Raji (cell line): ENCODE measurements around the gene CNOT6L.

Experiments
- POLR2A ChIP-seq: IDR thresholded peaks from 2 replicates; pipeline ENCODE4 v1.6.1; 2011; ENCODE audit warnings: low read depth, low read length, control low read depth; ENCODE audit not compliant: insufficient read depth

The CNOT6L gene

DNA sequence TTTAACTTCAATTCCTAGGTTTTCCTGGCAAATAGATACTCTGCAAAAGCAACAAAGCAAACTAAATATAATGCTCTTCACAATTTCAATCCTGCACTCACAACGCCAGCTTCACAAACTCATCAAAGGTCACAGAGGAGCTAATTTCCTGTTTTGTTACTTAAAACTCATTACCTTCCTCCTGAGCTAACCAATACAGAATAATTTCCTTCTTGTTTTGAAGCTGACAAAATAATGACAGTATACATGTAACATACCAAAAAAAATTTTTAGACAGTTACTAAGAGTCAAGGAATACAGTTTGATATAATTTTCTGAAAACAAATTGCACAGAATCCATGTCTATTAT lies 17.9 kb downstream of the CNOT6L start:
- TF ChIP-seq POLR2A, result no peak

DNA sequence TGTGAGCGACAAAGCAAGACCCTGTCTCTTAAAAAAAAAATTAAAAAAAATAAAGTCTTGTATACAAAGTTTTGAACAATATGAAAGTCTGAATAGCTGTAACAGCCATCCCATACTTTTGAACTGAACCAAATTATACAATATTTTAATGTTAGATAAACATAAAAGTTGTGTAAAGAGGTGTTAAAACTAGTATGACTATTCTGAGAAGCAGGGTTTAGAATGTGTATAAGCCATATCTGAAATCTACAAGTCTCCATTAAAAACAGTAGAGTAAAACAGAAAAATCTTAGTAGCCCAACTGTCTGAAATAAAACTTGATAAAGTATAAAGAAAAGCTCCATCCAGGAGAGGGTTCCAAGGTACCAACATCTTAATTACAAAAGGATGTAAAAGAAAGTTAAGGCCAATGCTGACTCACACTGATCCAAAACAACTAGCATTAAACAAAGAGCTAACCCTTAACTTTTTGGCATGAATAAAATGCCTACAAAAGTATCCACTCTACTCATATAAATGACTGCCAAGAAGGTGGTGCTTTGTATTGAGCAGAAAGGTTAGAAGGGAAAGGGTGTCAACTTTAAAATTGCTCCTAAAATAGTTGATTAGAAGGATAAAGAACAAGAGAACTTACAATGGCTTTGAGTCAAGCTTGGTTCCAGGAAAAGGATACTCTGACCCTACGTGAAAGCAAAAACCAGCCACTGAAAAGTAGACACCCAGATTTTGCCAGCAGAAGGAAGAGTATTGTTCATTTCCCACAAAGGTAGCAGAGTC lies 18.5 kb downstream of the CNOT6L start:
- TF ChIP-seq POLR2A, result no peak

DNA sequence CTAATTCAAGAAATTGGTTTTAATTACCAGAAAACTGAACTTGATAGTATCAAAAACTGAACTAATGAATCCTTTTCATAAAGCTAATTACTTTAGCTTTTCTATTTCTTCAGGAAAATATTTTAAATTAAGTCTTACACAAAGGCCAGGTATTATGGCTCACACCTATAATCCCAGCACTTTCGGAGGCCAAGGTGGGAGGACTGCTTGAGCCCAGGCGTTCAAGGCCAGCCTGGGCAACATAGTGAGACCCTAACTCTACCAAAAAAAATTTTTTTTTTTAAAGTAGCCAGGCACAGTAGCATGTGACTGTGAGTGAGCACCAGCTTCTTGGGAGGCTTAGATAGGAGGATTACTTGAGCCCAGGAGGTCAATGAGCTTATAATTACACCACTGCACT lies 19.1 kb downstream of the CNOT6L start:
- TF ChIP-seq POLR2A, result no peak

DNA sequence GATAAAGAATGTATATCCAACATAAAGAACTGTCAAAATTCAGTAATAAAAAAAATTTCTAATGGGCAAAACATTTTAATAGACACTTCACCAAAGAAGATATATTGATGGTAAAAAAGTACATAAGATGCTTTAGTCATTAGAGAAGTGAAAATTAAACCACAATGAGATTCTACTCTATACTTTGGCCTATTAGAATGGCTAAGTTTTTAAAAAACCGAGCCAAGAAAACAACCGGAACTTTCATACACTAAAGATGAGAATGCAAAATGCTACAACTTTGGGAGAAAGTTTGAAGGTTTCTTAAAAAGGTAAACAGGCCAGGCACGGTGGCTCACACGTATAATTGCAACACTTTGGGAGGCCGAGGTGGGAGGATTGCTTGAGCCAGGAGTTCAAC lies 20.8 kb downstream of the CNOT6L start:
- no peak for TF ChIP-seq POLR2A

DNA sequence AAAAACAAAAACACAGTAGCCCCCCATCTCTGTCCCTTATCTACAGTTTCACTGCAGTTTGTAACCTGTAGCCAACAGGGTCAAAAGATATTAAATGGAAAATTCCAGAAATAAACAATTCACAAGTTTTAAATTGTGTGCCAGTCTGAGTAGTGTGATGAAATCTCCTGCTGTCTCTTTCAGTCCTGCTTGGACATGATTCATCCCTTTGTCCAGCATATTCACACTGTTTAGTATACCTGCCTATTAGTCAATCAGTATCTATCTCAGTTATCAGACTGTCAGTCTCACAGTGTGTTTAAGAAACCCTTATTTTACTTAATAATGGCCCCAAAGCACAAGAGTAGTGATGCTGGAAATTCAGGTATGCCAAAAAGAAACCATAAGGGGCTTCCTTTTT lies 21.9 kb downstream of the CNOT6L start:
- TF ChIP-seq POLR2A, result no peak

DNA sequence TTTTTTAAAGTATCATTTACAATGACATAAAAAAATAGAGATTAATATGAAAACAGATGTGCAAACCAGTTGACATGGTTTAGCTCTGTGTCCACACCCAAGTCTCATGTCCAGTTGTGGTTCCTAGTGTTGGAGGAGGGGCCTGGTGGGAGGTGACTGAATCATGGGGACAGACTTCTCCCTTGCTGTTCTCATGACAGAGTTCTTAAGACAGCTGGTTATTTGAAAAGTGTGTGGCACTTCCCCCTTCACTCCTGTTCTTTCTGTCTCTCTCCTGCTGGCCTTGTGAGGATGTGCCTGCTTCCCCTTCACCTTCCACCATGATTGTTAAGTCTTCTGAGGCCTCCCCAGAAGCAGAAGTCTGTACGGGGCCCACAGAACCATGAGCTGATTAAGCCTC lies 23.8 kb downstream of the CNOT6L start:
- TF ChIP-seq POLR2A, result no peak

DNA sequence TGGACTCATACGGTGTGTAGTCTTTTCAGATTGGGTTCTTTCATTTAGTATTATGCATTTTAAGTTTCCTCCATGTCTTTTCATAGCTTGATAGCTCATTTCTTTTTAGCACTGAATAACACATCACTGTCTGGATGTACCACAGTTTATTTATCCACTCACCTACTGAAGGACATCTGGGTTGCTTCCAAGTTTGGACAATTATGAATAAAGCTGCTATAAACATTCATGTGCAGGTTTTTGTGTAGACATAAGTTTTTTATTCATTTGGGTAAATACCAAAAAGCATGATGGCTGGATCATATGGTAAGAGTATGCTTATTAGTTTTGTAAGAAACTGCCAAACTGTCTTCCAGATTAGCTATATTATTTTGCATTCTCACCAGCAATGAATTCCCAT lies 29.0 kb downstream of the CNOT6L start:
- no peak for TF ChIP-seq POLR2A

DNA sequence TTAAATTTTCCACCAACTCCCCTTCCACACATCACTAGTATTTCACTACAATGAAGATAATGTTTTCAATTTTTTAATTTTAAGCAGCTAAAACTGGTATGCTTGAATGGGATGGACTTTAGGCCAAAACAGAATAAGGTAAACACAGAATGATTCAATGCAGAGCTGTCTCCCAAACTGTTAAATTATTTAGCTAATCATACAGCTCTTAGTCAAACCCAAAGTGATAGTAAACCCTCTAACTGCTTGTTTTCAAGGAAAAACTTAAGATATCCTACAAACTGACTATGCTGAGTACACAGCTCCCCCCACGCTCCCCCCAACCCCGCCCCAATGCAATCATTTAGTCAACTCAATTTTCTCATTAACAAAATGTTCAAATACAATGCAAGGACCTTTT lies 30.2 kb downstream of the CNOT6L start:
- TF ChIP-seq POLR2A, result no peak

DNA sequence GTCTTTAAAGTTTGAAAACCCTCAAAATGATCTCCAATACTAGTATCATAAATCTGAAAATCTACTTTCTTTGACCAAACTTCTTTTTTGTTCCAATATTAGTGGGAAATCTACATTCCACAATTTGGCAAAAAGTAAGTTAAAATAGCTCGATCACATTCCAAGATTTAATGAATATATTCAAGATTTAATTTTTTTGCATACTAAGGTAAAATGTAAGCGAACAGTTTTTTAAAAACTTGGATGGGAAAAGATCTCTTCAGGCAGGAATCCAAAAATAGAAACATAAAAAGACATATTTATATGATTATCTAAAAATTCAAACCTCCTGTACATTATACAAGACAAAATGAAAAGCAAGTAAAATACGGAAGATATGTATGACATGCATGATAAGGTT lies 31.2 kb downstream of the CNOT6L start:
- TF ChIP-seq POLR2A, result no peak

DNA sequence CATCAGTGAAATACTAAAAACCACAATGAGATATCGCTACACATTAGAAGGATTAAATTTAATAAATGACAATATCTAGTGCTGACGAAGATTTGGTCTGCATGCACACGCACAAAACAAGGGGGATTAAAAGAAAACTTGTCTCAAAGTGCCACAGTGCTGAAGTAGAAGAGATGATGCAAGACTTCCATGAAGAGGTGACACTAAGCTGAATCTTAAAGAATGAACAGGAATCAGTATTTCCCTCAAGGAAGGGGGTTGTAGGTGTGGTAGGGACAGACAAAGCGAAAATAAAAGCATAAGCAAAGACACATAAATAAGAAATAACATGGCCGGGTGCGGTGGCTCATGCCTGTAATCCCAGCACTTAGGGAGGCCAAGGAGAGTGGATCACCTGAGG lies 33.5 kb downstream of the CNOT6L start:
- TF ChIP-seq POLR2A, result no peak

DNA sequence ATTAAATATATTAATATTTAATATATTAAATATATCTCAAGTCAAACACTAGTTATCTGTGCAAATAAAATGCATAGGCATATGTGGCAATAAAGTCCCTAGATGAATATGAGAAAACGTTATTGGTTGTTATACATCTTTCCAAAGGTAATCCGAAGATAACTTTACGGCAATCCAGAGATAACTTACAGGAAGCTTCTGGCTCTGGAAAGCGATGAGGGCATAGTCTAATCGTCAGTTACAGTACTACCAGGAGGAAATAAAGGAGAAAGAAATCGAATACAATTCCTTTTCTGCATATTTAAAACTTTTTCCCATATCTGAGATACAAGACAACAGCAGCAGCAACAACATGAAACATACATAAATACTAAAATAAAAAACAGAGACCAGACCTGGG lies 35.3 kb downstream of the CNOT6L start:
- no peak for TF ChIP-seq POLR2A

DNA sequence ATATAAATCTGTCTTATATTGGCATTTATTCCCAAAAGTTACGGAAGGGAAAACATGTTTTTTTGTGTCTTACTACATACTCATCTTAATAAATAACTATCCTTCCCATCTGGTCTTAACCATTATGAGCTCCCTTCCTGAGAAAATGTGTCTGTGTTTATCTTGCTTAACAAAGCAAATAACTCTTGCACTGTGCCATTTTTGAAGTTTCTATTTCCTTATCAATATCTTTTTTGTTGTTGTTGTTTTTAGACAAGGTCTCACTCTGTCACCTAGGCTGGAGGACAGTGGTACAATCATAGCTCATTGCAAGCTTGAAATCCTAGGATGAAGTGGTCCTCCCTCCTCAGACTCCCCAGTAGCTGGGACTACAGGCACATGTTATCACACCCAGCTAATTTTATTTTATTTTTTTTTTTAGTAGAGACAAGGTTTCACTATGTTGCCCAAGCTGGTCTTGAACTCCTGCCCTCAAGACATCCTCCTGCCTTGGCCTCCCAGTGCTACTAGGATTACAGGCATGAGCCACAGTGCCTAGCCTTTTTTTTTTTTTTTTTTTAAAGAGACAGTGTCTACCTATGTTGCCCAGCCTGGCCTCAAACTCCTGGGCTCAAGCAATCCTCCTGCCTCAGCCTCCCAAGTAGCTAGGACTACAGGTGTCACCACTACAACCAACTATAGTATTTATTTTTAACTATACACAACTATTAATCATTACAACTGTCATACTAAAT lies 36.9 kb downstream of the CNOT6L start:
- no peak for TF ChIP-seq POLR2A

DNA sequence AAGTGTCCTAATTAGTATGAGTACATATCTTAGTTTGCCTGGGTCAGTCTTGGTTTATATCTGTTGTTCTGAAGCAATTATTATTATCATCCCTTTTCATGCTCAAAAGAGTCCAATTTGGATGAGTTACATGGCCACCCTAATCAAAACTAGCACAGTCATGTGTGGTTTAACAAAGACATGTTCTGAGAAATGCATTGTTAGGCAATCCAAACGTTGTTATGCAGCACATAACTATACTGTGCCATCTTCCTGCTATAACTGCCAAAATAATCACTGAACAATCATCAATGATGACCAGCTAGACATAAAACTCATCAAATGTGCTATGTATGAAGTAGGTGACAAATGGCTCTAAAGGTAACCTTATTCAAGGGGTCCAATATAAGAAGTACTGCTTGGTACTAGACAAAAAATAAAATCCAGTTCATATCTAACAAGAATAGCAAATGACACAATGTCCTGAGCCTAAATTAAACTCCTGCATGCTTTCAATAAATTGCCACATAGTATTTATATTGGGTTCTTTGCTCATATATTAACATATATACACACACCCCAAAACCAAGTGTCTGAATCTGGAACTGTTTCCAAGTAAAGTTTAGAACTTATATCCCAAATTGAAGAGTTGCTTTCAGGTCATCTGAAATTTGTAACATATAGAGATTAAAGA lies 41.9 kb downstream of the CNOT6L start:
- no peak for TF ChIP-seq POLR2A

DNA sequence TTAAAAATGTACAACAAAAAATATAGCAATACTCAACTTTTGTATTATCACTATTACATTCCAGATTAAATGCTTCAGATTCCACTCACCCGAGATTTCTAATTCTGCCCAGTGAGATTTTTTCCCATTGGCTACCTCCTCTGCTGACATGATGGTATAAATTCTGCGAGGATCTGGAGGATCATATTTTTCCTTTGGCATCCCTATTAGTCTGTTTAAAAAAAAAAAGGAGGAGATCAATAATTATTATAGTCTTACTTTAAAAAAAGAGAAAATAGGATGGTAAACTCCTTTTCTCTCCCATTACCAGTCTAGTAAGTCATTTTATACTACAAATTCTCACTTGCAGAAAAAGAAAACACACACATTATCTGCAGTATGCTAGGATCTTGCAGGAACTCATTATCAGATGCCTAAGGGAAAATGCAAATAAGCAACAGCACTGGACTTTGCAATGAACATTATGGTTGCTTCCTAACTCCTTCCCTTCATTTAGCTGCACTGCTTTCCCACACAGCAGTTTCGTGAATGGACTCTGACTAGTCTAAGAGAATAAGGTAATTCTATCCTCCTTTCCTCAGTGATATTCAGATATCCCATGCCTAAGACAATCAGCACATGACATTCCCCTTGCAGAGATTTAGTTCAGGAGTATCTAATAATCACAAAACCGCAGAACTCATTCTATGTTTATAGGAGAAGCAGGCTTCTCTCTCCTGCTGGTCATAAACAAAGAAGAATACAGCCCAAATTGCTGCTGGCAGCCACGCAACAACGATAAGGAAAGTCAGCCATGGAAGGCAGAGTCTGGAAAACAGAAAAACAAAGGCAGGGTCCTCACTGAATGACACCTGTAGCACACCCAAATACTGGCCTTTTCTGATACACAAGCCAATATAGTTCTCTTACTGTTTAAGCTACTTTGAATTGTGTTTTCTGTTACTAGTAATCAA lies 42.7 kb downstream of the CNOT6L start:
- TF ChIP-seq POLR2A, result no peak

DNA sequence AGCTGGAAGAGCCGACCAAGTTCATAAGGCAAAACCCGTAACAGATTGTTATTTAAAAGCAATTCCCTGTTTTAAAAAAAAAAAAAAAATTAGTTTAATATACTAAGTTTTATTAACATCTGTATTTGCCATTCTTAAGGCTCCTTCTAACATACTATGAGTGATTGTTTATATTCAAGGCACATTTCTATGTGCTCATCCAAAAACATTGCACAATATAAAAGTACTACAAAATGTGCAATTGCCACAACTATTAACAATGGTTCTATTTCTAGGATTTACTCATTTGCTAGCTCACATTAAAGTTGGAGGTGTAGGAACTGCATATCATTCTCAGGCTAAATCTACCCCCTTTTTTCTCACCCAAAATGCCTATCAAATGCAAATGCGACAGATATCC lies 46.1 kb downstream of the CNOT6L start:
- TF ChIP-seq POLR2A, result no peak
